Retina (tissue), 1 donor: ENCODE results near the gene DLX4.
A peak's percentile ranks its signal among the peaks of the same experiment; 100 is the strongest.

Experiments used
- DNase-seq: peaks from one replicate; pipeline ENCODE4 v3.0.0-alpha.2; 2016

DLX4 gene

DNA sequence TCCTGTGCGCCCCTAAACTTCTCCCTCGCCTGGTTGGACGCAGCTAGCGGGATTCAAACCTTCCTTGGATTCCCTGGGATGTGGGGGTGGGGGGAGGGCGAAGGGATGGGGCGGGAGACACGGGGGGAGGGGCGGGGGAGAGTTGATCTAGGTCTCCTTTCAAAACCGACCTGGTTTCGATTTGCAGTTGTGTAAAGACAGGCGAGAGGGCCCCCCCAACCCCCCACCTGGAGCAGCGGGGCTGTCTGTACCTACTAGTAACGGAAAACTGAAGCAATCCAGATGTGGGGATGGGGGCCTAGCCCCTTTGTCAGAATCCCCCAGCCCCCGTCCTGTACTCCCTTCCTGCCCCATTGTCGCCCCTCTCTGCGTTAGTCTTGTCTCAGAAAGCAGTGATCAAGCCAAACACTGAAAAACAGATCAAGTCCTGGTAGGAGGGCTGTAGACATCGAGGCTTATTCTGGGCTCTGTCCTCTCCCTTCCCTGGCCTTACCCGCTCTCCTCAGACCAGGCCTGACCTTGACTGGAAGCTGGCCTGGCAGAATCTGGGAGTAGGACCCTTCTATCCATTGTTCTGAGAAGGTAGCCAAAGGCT lies 902 bp downstream of the DLX4 start:
- DNase-seq = no peak

DNA sequence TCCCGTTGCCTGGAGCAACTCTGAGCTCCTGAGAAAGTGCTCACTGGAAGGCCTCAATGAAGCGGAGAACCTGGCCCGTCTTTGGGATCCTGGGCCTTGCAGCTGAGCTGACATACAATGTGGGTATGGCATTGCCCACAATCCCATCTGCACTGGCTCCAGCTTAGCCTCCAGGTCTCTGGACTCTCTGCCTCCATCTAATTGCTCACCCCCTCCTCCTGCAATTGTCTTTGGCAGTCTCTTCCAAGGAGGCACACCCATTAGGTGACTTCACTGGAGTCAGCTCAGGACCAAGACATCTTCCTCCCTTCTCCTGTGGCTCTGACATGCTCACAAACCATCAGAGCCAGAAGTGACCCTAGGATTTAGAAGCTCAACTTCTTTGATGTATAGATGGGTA lies 1.5 kb downstream of the DLX4 start:
- DNase-seq = no peak

DNA sequence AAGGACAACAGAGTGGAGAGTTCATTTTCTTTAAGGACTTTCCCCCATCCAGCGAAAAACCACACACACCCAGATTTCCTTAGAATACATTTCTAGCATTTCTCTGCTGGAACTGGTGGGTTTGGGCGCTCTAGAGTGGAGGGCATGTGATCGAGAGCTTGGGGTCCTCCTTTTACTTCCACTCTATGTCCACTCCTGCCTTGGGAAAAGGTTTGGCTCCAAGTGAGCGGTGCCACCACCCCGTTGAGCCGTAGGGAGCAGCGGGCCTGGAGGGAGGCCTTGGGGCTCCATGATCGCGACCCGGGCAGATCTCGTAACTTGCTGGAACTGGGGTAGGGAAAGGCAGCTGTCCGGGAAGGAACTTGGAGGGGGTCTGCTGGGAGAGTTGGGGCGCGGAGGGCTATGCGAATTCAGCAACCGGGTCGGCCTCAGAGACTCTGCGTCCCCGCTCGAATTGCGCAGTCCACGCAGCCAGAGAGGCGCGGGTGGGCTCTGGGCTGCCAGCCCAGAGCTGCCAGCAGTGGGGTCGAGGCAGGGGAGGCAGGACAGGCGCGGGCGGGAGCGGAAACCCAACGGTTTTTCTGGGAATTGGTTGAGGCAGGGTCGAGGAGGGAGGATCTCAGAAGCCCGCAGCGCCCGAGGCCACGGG lies 2.3 kb downstream of the DLX4 start:
- no peak for DNase-seq

DNA sequence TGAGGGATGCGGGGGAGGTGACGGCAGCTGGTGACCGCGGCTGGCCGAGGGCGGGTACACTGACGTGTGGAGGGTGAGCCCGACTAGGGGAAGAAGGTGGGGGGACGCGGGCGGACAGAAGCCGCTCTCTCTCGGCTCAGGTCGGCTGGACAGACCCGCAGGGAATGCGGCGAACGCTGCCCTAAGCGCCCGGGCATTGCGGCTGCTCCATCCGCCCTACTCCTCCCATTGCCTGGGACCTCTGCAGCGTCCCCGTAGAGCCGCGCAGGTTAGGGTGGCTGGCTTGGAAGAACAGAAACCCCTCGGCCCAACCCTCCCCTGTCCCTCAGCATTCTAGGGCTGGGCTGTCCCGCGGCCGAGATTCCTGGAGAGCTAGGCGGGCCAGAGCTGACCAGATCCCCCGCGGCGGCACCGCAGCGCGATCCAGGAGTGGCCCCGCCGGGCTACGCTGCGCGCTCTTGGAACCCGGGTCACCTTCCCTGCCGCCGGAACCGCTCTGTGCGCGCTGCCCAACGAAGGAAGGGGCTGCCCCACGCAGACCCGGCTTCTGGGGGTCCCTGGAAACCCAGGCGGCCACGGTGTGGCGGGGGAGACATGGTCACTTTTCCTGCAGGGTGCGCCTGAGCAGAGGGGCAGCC lies 3.0 kb downstream of the DLX4 start:
- peak; percentile 72 for DNase-seq

DNA sequence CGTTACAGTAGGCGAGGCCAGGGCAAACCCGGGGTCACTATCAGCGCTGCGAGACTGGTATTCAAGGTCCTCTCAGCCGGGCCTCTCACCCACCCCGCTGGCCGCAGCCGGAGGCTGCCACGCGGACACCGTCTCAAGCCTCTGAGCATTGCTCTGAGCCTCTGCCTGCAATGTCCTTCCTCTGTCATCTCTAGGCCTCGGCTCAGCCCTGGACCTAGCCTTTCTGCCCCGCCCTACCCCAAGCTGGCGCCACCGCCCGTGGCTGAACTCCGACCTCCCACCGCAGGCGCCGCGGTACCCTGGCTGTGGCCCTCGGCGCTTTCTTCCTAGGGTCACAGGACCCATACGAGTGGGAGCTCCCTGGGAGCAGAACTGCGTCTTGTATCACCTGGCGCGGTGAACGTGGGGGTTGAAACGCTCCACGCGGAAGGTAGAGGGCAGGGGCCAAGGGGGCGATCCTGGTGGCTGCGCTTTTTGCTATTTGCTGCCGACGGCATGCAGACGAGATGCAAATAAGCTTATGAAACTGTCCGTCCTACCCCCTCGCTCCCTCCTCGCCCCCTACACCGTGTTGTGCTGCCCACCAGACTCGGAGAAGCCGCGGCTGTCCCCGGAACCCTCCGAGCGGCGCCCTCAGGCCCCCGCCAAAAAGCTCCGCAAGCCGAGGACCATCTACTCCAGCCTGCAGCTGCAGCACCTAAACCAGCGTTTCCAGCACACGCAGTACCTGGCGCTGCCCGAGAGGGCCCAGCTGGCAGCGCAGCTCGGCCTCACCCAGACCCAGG lies 3.7 kb downstream of the DLX4 start:
- DNase-seq = no peak

DNA sequence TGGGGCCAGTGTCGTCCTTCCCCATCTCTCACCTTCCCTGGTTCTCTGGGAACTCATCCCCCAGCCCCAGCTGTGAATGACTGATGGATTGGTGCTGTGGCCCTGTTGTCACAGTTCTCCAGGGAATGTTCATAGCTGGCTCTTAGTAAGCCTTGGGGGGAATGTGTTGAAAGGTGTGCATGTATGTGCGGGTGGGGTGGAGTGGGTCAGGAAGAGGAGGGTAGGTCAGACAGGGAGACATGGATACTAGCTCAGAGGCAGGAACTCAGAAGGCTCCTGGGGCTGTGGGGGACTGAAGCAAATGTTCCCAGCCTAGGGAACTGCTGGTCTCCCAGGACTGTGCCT lies 4.3 kb downstream of the DLX4 start:
- no peak for DNase-seq

DNA sequence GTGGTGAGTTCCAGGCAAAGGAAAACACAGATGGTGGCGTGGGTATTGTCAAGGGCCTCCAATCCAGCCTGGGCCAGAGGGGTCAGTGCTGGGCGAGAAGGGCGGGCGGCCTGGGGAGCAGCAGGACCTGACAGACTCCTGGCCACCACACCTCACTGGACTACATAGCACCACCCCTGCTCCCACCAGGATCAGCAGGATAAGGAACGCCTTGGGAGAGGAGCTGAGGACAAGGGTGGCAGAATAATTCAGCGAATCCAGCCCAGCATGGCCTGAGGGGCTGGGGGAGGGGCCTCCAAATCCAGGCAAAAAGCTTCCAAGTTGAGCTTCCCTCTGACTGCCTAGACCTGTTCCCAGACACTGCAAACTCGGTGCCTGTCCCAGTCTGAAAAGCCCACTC lies 6.5 kb downstream of the DLX4 start:
- DNase-seq = no peak

DNA sequence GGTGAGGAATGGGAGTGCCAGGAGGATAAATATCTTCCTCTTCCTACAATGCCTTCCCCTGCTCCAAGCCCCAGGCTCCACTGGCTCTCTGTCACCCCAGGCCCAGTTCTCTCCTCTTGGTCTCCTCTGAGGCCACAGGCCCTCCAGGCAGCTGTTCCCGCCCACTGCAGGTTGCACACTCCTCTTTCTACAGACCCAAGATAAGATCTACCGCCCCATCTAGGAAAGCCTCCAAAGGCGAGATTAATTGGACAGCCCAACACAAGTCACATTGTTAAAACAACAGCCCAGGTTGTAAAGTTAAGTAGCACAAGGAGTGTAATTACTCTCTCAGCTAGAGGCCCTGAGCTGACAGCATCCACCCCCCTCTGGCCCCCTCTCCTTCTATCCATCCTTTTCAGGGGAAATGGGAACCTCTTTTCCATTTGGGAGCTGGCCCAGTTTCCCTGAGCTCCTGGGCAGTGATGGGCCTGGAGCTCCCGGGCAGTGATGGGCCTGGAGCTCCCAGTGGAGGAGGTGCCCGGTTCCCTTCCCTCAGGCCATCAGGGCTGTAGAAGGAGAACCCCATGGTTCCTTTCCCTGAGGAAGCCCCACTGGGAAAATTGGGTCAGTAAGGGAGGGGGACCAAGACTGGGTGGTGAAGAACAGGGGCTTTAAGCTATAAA lies 7.3 kb downstream of the DLX4 start:
- DNase-seq = no peak

DNA sequence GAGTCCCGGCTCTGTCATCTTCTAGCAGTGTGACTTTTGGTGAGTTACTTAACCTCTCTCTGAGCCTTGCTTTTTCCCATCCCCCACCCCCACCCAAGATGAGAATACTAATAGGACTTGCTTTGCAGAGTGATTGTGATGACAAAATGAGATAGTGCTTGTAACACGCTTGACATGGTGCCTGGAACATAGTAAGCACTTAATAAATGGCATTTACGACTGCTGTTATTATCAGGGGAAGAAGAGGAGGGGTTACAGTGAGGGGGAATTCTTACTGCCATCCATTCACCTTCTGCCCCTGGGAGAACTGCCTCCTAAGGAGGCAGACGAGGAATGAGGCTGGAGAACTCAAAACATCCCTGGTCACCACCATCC lies 7.8 kb downstream of the DLX4 start:
- no peak for DNase-seq

DNA sequence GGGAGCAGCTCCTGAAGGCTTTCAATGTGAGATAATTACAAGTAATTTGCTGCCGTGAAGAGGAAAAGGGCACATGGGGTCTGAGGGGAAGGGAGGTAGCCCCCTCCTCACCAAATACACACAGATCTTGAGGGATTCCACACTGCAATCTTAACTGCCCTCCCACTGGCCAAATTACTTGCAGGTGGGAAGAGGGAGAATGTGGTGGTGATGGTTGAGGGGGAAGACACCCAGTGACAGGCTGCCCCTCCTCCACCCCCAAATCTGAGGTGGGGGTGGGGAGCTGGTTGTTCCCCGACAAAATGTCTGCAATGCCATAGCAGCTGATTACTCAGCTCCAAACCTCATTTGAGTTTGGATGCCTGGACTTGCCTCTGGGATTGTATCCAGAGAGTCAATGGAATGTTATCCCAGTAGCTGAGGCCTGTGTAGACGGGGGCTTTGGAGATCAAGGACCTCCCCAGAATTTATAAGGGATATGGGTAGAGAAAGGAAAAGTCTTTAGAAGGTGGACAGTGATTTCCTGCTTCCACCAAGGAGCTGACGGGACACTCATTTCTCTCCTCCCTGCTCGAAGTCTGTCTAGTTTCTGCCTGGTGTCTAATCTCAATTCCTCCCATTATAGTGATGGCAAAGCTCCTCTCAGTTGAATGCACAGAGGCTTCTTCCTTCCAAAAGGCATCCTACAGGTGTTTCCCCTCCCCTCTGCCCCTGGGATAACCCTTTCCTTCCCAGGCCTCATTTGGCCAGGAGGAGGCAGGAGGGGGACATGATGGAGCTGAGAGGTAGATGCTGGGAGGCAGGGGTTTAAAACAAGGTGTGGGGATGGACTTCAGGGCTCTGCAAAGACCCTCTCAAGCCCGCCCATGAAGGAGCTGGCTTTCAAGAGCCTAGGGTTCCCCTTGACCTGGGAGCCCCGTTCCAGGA lies 8.7 kb downstream of the DLX4 start:
- DNase-seq = no peak

DNA sequence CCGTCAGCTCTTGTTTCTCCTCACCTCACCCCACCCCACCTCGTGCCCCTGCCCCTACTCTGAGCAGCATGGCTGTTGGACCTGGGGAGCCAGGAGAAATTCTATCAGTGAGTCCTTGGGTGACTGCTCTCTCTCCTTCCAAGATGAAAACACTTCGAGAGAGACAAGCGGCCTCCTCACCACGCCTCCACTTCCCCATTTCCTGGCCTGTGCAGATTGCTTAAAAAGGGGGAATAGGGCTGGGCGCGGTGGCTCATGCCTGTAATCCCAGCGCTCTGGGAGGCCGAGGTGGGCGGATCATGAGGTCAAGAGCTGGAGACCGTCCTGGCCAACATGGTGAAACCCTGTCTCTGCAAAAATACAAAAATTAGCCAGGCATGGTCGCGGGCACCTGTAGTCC lies 9.5 kb downstream of the DLX4 start:
- no peak for DNase-seq

DNA sequence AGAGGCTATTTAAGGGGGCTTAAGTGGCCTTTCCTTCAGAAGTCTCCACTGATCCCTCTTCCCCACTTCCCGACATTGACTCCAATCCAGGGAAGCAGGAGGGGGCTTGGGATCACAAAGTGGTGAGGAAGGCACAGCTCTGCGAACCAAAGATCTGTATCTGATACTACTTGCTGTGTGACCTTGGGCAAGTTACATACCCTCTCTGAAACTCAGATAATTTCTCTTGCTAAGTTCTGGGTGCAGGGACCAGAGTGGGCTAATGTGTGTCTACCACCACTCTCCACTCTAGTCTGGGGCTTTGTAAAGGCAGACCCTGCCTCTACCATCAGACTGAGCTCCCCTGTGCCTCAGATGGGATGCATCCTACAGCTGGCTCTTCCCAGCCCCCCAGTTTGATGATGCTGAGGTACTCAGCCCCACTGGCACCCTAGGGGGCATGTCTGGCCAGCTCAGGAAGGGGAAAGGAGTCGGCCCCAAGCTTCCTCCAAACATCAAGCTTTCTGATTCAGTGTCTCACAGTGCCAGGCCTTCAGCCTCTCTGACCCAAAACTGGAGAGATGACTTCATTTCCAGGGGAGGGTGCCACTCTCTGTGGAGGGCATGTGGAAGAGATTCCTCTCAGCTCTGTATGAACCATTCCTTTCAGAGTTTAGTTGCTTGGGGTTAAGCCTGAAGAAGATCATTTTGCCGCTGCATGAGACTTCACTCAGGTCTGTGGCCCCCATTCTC lies 10.9 kb downstream of the DLX4 start:
- no peak for DNase-seq

DNA sequence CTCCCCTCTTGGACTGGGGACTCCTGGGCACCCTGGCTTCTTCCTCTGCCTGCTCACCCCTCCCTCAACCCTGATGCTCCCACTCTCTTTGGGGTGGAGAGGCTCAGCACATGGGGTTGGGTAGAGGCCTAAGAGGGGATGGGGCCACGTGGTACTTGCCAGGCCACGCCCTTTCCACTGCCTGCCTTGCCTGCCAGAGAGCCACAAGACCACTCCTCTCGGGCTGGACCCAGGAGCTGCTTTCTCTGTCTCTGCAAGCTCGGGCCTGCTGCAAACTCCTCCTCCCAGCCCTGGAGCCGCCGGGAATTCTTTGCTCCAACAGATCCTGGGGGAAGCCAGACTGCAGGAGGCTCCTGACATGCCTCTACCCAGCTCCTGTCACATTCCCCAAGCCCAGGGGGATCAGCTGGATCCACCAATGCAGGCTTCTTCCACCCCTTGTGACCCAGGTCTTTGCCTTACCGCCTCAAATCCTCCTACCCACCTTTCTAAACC lies 11.8 kb downstream of the DLX4 start:
- DNase-seq = no peak

DNA sequence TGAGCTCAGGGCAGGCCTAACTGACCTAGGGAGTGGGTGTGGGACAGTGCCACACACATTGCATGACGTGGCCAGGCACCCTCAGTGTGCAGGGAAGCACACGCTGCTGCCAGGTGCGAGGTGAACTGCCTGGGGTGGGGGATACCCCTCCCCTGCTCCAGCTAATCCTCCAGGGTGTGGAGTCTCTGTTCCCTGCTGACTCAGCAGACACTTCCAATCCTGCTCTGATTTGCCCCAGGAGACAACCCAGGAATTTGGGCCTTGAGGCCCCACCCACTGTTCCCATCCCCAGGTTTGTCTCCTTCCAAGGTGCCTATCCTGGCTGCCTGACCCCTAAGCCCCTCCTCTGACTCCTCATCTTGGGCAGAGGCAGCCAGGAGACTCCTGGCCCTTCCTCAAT lies 15.3 kb downstream of the DLX4 start:
- no peak for DNase-seq

DNA sequence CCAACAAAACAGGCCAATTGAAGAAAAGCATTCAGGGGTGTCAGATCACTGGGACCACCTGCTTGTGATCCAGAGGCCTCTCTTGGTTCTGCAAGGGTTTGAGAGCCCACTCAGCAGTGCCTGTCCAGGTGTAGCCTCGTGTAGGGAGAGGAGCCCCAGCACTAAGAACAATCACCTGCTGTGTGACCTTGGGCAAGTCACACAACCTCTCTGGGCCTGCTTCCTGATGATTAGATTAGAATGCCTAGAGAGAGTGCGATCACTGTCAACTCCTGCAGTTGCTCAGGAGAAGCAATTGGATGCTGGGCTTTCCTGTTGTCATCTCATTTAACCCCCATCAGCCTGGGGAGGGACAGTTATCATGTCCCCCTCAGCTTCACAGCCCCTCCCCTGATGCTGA lies 15.8 kb downstream of the DLX4 start:
- no peak for DNase-seq

DNA sequence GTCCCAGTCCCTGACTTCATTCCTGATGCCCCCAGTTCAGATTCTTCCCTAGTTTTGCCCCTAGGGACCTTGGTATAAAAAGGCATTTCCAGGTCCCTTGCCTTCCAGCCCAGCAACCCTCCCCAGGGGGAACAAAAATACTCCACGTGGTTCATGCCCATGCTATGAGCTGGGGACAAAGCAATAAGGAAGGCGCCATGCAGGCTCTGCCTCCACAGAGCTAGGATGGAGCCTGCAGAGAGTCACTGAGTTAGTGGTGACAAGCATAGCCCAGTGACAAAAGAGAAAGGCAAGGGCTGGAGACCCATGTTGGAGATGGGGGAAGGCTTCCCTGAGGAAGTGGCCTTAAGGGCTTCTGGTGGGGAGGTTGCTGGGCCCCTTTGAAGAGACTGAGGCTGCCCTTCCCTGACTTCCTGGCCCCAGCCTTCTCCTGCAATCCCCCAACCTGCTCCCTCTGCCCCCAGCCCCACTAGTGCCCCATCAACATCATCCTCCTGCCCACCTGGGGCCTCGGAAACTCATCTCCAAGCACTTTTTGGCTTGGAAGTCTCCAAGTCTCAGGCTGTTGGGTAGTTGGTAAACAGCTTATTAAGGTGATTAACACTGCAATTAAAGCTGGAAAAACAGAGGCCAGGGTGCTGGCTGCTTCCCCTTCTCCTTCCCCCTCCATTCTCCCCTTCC lies 16.5 kb downstream of the DLX4 start:
- DNase-seq = peak; percentile 1

DNA sequence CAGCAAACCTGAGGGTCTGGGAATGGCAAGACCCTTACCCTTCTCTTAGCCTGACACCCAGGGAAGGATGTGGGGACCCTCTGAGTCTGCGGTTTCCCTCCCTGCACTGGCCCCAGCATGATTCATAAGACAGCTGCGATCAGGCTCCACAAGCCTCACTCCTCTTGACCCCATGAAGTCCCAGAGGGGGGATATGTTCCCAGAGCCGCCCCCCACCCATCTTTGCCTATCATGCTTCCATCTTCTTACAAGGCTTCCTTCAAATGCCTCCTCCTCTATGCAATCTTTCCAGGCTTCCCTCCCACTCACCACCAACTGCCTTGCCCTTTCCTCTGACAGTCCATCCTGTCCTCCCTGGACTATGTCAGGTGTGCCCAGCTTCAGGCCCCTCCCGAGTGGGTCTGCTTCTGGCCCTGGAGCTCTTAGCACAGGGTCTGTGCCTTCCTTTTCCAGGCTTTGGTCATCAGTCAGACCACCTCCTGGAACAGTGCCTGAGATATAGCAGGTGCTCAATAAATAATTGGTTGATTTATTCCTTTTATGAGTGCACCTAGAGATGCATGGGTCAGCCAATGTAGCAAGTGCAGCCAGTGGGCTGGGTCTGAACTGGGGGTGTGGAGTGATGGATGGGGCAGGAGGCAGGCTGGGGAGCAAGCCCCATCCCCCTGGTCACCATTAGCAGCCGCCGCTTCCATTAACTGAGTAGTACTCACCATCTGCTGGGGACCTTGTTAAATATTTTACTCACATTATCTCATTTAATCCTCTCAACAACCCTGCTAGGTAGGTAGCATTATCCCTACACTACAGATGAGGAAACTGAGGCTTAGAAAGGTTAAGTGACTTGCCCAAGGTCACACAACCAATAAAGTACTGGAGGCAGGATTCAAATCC lies 17.7 kb downstream of the DLX4 start:
- DNase-seq = no peak

DNA sequence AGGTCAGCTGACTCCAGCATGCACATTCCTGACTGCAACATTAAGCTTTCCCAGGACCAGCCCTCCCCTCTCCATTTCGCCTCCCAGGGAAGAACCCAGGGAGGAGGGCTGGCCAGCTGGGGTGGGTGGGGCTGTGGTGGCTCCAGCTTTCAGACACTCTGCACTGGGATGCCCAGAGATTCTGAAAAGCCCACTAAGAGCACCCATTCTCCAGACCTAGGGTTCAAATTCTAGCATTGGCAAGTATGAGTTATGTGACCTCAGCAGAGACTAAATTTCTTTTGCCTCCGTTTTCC lies 18.2 kb downstream of the DLX4 start:
- no peak for DNase-seq

DNA sequence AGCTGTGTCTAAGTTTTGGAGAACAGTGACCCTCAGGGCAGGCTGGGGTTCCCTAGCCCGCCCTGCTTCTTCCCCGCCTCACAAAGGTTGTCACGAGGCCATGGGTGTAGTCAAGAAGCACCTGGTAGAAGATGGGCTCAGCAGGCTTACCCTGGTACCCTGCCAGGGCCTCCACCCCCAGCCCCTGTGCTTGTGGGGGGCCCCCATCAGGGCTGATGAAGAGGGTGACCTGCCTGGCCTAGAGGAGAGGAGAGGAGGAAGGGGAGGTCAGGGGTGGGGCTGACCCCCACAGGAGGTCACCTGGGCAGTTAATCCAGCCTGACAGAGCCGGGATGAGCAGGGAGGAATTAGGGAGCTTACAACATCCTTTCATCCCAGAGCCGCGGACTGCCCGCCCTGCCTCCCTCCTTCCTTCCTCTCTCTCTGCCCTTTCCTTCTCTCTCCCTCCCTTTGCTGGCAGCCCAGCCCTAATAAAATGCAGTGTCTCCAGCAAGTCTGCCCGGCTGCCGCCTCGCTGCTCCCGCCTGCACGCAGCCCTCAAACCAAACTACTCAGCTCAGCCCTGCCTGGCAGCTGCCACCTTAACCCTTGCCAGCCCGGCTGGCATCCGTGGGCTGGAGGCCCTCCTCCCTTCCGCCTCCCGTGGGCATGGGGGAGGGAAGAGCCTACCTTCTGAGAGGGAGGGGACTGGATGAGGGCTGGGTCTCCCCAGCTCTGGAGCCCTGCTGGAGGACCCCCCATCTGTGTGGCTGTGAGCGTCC lies 18.9 kb downstream of the DLX4 start:
- peak; percentile 33 for DNase-seq
